GM21515 (cell line): Measurements from ENCODE around the gene ZNF483.
"Not testable (repeated sequence)": the region's sequence is repeated elsewhere in the genome, so short reads cannot be mapped to it uniquely, and the experiment has no call there.

Source experiments
- ATAC-seq: cut with Tn5 transposase; IDR thresholded peaks from one replicate; pipeline ENCODE4 v1.9.1; 2021; ENCODE audit not compliant: unreplicated experiment

ZNF483 gene

GRCh38 chr9:111610149-111610548 is 85.2 kb downstream of the ZNF483 start:
- no peak for ATAC-seq

- no peak for ATAC-seq
Observed at GRCh38 chr9:111610845-111611244, 85.9 kb downstream of the ZNF483 start.

GRCh38 chr9:111613436-111614040 is 88.6 kb downstream of the ZNF483 start:
- ATAC-seq, result no peak

GRCh38 chr9:111615928-111616327 is 90.9 kb downstream of the ZNF483 start:
- no peak for ATAC-seq

- ATAC-seq, result not testable (repeated sequence)
Observed at GRCh38 chr9:111617349-111617748, 92.4 kb downstream of the ZNF483 start.

- ATAC-seq, result no peak
Observed at GRCh38 chr9:111621895-111622480, 97.0 kb downstream of the ZNF483 start.

- ATAC-seq, result no peak
Observed at GRCh38 chr9:111622626-111623025, 97.6 kb downstream of the ZNF483 start.
